ENCODE data around the gene GTSE1.

The GTSE1 gene

DNA sequence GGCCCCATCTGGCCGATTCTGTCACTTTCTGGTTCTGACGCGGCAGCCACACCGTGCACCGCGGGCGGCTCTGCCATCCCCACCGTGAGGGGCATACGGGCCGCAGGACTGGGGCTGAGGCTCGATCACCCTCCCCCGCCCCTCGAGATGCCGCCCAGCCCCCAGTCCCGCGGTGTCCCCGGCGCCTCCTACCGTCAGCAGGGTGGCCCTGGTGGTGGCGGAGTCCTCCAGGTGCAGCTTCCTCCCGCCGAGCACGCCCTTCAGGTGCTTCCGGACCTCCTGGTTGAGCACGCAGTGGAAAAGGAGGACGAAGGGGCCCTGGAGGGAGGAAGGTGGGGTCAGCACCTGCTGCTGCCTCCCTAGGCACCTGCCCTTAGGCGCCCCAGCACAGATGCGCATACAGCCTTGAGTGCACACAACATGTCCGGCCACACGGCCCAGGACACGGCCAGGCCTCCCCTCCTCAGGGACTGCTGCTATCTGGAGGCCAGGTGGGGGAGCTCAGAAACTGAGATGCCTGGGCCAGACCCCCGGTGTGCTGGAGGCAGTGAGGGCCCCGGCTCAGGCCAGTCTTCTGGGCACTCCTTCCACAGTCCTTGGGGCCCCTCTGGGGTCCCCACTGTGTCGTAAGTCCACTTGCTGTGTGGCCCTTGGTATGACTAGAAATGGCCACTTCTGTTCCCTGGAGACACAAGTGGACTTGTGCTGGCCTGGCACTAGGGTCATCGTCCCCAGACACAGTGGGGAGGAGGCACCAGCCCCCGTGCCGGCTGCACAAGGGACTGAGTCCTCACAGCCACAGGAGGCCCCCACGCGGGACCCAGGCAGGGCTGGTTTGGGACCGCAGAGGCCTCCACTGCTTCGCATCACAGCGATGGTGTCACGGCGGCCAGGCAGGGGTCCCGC is 70.4 kb downstream of the GTSE1 start:
- no peak overlapping the region for H3K27ac ChIP-seq
- H3K27me3 ChIP-seq = peaks cover 36 to 89% (median 61%) of the 10 kb centered on the region in 11 experiments
- H3K4me1 ChIP-seq = peaks cover 20 to 56% (median 48%) of the 10 kb centered on the region in 10 experiments

GRCh38 chr22:46367707-46368191 is 71.1 kb downstream of the GTSE1 start:
- TF ChIP-seq Cebpa-rat (IDR thresholded peaks at IDR 0.05) = no peak
- Histone ChIP-seq H3K9ac (no peak overlapping the region), H3K27ac (no peak overlapping the region), H3K9me3 (replicated peaks in 1 of 11) (no peaks in the 10 kb centered on the region), H3K4me1 (peaks cover 17 to 52% (median 46%) of the 10 kb centered on the region in 10 experiments), H3K4me3 (no peak overlapping the region), H3K4me2 (peak overlapping the region in 9 of 11 experiments; percentile 39 to 81 (median 67); a peak in 18 of 22 replicates), H4K20me1 (peaks cover 0 to 81% (median 43%) of the 10 kb centered on the region in 11 experiments; a peak in 19 of 22 replicates), H3K36me3 (no peaks in the 10 kb centered on the region), H3K27me3 (peaks cover 36 to 86% (median 56%) of the 10 kb centered on the region in 11 experiments)

More for the DNA sequence above, 70.4 kb downstream of the GTSE1 start:
- H3K9me3 ChIP-seq (replicated peaks in 1 of 11) = no peaks in the 10 kb centered on the region
- no peak for TF ChIP-seq Cebpa-rat (IDR thresholded peaks at IDR 0.05)
- H3K4me3 ChIP-seq = no peak overlapping the region
- no peaks in the 10 kb centered on the region for H3K36me3 ChIP-seq
- peak overlapping the region in 9 of 11 experiments; percentile 39 to 81 (median 67); a peak in 18 of 22 replicates for H3K4me2 ChIP-seq
- H3K9ac ChIP-seq = no peak overlapping the region; a peak in 1 of 22 replicates
- peaks cover 0 to 84% (median 48%) of the 10 kb centered on the region in 11 experiments; a peak in 19 of 22 replicates for H4K20me1 ChIP-seq

GRCh38 chr22:46368422-46368821 is 71.8 kb downstream of the GTSE1 start:
- H3K4me1 ChIP-seq = peaks cover 17 to 52% (median 45%) of the 10 kb centered on the region in 10 experiments
- no peak for TF ChIP-seq Cebpa-rat (IDR thresholded peaks at IDR 0.05)
- H3K27ac ChIP-seq = no peak overlapping the region
- H3K9ac ChIP-seq = no peak overlapping the region
- H3K4me3 ChIP-seq = no peak overlapping the region
- no peaks in the 10 kb centered on the region for H3K9me3 ChIP-seq (replicated peaks in 1 of 11)
- H3K27me3 ChIP-seq = peaks cover 36 to 83% (median 52%) of the 10 kb centered on the region in 11 experiments
- 0 out of 22 replicates have a peak overlapping the region, but pooled peaks of 1 of the 11 experiments have one; percentile 0 for H3K4me2 ChIP-seq
- no peaks in the 10 kb centered on the region for H3K36me3 ChIP-seq
- peaks cover 0 to 78% (median 38%) of the 10 kb centered on the region in 11 experiments; a peak in 19 of 22 replicates for H4K20me1 ChIP-seq

DNA sequence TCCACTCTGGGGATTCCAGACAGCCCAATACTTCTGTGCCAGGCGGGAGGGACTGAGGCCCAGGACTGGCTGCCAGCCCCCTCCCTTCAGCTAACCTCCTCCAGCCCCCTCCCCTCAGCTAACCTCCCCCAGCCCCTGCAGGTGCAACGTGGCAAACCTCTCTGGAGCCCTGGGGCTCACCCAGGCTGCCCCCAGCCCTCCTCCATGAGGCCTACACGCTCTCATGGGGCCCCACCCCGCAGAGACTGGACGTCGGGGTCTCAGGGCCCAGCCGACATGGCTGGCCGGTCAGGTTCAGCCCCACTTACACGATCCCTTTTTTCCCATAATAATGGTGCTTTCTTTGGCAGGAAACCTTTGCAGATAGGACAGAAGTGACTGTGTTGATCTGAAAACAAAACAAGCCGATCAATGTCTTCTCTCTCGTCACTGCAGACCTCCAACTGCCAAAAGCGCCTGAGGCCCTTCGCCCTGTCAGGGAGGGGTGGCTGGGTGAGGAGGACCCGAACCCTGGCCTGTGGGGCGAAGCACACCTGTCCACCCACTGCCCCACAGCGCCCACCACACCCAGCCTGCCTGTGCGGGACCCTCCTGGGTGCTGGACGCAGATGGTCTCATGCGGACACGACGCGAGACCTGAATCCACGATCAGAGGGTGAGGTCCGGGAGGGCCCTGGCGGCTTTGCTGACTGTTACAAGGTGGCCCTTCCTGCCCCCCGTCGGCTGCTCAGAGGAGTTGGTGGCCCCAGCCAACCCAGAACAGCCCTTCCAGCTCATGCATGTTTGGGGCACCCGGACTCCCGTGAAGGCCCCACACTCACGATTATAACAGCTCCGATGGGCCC is 72.4 kb downstream of the GTSE1 start:
- peaks cover 23 to 52% (median 45%) of the 10 kb centered on the region in 10 experiments for H3K4me1 ChIP-seq
- no peak for TF ChIP-seq Cebpa-rat (IDR thresholded peaks at IDR 0.05)
- no peaks in the 10 kb centered on the region for H3K9me3 ChIP-seq (replicated peaks in 1 of 11)
- peaks cover 0 to 78% (median 37%) of the 10 kb centered on the region in 11 experiments; a peak in 19 of 22 replicates for H4K20me1 ChIP-seq
- no peak overlapping the region for H3K4me3 ChIP-seq
- H3K27ac ChIP-seq = no peak overlapping the region
- H3K36me3 ChIP-seq = no peaks in the 10 kb centered on the region
- no peak overlapping the region for H3K9ac ChIP-seq
- H3K27me3 ChIP-seq = peaks cover 30 to 77% (median 50%) of the 10 kb centered on the region in 11 experiments
- H3K4me2 ChIP-seq = no peak overlapping the region

GRCh38 chr22:46369716-46370583 is 73.3 kb downstream of the GTSE1 start:
- H3K9me3 ChIP-seq (replicated peaks in 1 of 11) = peaks cover 0 to 1% (median 0%) of the 10 kb centered on the region in 11 experiments; a peak in 3 of 22 replicates
- no peak overlapping the region for H3K27ac ChIP-seq
- H3K4me3 ChIP-seq = no peak overlapping the region
- H3K36me3 ChIP-seq = no peaks in the 10 kb centered on the region
- peaks cover 0 to 78% (median 37%) of the 10 kb centered on the region in 11 experiments; a peak in 19 of 22 replicates for H4K20me1 ChIP-seq
- no peak for TF ChIP-seq Cebpa-rat (IDR thresholded peaks at IDR 0.05)
- H3K27me3 ChIP-seq = peaks cover 21 to 71% (median 49%) of the 10 kb centered on the region in 11 experiments
- H3K9ac ChIP-seq = no peak overlapping the region
- H3K4me1 ChIP-seq = peaks cover 24 to 52% (median 45%) of the 10 kb centered on the region in 10 experiments
- H3K4me2 ChIP-seq = no peak overlapping the region

- Histone ChIP-seq H3K9ac (no peak overlapping the region), H3K9me3 (replicated peaks in 1 of 11) (peaks cover 3 to 9% (median 8%) of the 10 kb centered on the region in 11 experiments), H3K4me3 (no peak overlapping the region), H4K20me1 (peaks cover 0 to 76% (median 33%) of the 10 kb centered on the region in 11 experiments; a peak in 18 of 22 replicates), H3K36me3 (peaks cover 0 to 4% (median 0%) of the 10 kb centered on the region in 11 experiments; a peak in 4 of 22 replicates), H3K4me2 (no peak overlapping the region), H3K4me1 (peaks cover 22 to 49% (median 43%) of the 10 kb centered on the region in 10 experiments), H3K27me3 (peaks cover 15 to 72% (median 43%) of the 10 kb centered on the region in 11 experiments; a peak in 21 of 22 replicates), H3K27ac (no peak overlapping the region)
- no peak for TF ChIP-seq Cebpa-rat (IDR thresholded peaks at IDR 0.05)
Observed at GRCh38 chr22:46370584-46371291, 74.1 kb downstream of the GTSE1 start.

DNA sequence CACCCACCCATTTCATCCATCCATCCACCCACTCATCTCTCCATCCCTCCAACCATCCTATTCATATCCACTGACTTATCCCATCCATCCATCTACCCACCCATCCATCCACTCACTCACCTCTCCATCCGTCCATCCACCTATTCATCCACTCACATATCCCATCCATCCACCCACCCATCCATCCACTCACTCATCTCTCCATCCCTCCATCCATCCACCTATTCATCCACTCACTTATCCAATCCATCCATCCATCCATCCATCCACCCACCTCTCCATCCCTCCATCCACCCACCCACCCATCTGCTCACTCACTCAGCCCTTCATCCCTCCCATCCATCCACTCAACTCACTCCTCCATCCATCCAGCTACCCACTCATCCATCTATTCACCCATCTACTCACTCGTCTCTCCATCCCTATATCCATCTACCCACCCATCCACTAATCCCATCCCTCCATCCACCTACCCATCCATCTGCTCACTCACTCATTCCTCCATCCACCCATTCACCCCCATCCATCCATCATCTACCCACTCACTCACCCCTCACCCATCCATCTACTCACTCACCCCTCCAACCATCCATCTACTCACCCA is 75.1 kb downstream of the GTSE1 start:
- H3K27me3 ChIP-seq = peaks cover 8 to 68% (median 37%) of the 10 kb centered on the region in 11 experiments; a peak in 20 of 22 replicates
- 0 out of 22 replicates have a peak overlapping the region, but pooled peaks of 1 of the 11 experiments have one; percentile 95 for H3K4me2 ChIP-seq
- peaks cover 0 to 13% (median 7%) of the 10 kb centered on the region in 11 experiments; a peak in 8 of 22 replicates for H3K36me3 ChIP-seq
- no peak overlapping the region for H3K9ac ChIP-seq
- H3K4me3 ChIP-seq = no peak overlapping the region
- H3K9me3 ChIP-seq (replicated peaks in 1 of 11) = peaks cover 13 to 19% (median 18%) of the 10 kb centered on the region in 11 experiments
- H3K27ac ChIP-seq = no peak overlapping the region
- no peak for TF ChIP-seq Cebpa-rat (IDR thresholded peaks at IDR 0.05)
- peaks cover 22 to 44% (median 38%) of the 10 kb centered on the region in 10 experiments for H3K4me1 ChIP-seq
- peaks cover 0 to 70% (median 28%) of the 10 kb centered on the region in 11 experiments; a peak in 18 of 22 replicates for H4K20me1 ChIP-seq

Data from BLaER1 treated with 17β-estradiol and CSF1 and Interleukin-3, amounts not matched to agents 10 nM and 100 nM (cell line).